ENCODE results near the gene RSPRY1.

RSPRY1 gene

DNA sequence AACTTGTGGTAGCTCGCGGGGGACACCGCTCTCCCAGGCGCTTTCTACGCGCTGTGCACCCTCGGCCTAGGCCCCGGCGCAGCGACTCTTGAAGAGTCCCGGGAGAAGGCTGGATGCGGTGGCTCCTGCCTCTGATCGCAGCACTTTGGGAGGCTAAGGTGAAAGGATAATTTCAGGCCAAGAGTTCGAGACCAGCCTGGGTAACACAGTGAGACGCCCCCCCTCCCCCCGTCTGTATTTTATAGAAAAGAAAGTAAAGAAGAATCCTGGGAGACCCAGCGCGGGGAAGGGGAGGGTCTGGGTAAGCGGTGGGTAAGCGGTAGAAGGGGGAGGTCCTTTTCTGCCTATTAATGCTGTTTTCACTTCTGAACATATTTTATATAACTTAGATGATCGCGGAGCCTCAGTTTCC lies 98.8 kb downstream of the RSPRY1 start:
- TF ChIP-seq, protein P1, sequence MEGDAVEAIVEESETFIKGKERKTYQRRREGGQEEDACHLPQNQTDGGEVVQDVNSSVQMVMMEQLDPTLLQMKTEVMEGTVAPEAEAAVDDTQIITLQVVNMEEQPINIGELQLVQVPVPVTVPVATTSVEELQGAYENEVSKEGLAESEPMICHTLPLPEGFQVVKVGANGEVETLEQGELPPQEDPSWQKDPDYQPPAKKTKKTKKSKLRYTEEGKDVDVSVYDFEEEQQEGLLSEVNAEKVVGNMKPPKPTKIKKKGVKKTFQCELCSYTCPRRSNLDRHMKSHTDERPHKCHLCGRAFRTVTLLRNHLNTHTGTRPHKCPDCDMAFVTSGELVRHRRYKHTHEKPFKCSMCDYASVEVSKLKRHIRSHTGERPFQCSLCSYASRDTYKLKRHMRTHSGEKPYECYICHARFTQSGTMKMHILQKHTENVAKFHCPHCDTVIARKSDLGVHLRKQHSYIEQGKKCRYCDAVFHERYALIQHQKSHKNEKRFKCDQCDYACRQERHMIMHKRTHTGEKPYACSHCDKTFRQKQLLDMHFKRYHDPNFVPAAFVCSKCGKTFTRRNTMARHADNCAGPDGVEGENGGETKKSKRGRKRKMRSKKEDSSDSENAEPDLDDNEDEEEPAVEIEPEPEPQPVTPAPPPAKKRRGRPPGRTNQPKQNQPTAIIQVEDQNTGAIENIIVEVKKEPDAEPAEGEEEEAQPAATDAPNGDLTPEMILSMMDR (IDR thresholded peaks at IDR 0.05; ENCODE audit: extremely low read depth, missing control alignments), result no peak
- no peak for DNase-seq (ENCODE audit: low spot score)

DNA sequence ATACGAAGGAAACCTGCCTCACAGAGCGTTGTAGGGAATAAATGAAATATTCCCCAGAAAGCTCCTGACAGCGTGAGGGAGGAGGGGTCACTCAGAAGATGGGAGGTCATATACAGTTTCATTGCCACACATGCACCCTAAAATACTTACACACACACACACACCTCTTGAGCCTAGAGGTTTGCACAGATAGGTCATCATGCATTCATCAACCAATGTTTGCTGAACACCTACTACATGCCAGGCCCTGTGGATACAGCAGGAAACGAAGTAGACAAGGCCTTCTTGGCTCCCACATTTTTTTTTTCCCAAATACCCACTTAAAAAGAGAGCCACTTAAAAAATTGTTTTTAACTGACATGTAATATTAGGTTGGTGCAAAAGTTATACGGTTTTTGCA lies 99.2 kb downstream of the RSPRY1 start:
- TF ChIP-seq, protein P1 (IDR thresholded peaks at IDR 0.05; ENCODE audit: extremely low read depth, missing control alignments), result no peak
- peak; percentile 14 for DNase-seq (ENCODE audit: low spot score)

DNA sequence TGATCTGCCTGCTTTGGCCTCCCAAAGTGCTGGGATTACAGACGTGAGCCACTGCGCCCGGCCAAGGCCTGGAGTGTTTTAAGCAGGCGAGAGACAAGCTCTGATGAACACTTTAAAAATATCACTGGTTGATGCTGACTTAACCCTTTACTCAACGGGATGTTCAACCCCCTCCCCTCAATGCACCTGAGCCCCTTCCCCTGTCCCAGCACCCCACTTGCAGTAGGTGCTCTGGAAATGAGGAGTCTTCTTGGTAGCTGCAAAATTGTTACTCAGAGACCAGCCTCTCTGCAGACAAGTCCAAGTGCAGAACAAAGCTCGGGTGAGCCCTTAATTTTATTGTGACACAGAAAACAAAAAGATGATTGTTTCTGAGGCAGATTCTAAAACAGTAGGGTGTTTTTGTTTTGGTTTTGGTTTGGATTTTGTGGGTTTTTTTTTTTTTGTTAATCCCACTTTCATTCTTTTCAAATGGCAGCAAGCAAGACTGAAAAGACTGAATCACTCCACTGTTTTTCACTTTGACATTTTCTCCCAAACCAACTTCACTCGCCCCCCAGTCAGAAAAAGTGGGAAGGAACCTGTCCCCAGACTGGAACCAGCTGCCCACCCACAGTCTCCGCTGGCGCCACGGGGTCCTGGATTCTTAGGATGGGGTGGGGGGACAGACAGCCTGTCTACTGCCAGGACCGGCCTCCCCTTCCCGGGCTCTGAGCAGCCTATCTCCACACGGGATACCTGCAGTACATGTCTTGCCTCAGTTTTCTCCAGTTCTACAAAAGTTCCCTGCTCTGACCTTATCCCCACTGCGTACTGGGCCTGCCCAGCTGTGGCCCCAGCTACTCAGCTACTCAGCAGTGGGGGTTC lies 103.5 kb downstream of the RSPRY1 start:
- DNase-seq (ENCODE audit: low spot score), result no peak
- TF ChIP-seq, protein P1 (IDR thresholded peaks at IDR 0.05; ENCODE audit: extremely low read depth, missing control alignments), result no peak
